ENCODE results near the gene IZUMO2. TPM values are rescaled to one million over a fixed set of nuclear protein-coding genes. Genes with fewer than 3 reads are reported as not detected.
A peak's percentile ranks its signal among the peaks of the same experiment; 100 is the strongest.
"Not testable (repeated sequence)": the region's sequence is repeated elsewhere in the genome, so short reads cannot be mapped to it uniquely, and the experiment has no call there.

IZUMO2 gene
- polyA plus RNA-seq, 1 of the 3 experiments (the other 2 are of a cell fraction), result not detected

DNA sequence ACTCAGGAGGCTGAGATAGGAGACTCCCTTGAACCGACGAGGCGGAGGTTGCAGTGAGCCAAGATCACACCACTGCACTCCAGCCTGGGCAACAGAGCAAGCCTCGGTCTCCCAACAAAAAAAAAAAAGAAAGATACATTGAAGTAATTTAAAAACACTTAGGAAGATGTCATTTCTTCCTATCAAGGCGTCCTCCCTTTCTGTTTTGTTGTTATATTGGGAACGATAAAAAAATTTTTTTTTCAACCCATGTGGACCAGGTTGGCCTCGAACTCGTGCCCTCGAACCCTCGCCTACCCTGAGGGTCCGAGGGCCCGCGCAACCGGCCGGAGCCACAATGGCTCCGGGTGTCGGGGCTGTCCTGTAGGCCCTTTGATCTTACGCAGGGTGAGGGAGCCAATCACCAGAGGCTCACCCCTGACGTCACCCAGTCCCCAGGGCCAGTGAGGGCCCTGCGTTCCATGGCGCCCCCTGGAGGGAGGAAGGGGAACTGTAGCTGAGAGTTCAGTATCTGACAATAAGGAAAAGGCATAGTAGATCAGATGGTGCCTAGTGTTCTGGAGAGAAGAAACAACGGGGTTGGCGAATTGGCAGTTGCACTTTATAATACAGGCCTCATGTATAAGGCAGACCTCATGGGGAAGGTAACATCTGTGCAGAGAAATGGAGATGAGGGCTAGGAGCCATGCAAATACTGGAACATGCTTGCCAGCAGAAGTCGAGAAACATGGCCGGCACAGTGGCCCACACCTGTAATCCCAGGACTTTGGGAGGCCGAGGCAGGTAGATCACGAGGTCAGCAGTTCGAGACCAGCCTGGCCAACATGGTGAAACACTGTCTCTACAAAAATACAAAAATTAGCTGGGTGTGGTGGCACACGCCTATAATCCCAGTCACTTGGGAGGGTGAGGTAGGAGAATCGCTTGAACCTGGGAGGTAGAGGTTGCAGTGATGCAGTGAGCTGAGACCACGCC, 29.3 kb downstream of the IZUMO2 start:
- H3K79me2 ChIP-seq (ENCODE audit: insufficient read depth); H3K9me2 ChIP-seq; H3K4me3 ChIP-seq (ENCODE audit: low read depth in 2 of 2, low read length in 1 of 2); H3K27ac ChIP-seq (ENCODE audit: low read depth in 2 of 2, low read length in 1 of 2); H3K4me1 ChIP-seq (ENCODE audit: control insufficient read depth in 1 of 2, insufficient read depth in 2 of 2, low read depth in 1 of 2, low read length in 1 of 2); H3K36me3 ChIP-seq (replicated peaks in 1 of 2; ENCODE audit: control insufficient read depth in 1 of 2, insufficient read depth in 2 of 2, low read length in 1 of 2); H2AFZ ChIP-seq (ENCODE audit: low read depth); CTCF ChIA-PET; H3K4me2 ChIP-seq; DNase-seq; H3F3A ChIP-seq (replicated peaks; ENCODE audit: insufficient read depth); H3K9ac ChIP-seq; H3K9me3 ChIP-seq; POLR2A ChIA-PET; H4K20me1 ChIP-seq (ENCODE audit: insufficient read depth): not testable (repeated sequence)
- WGBS (ENCODE audit: low lambda C conversion rate), result 35% methylated on average over 26 of the region's 31 CpGs
- TF ChIP-seq, protein P1, sequence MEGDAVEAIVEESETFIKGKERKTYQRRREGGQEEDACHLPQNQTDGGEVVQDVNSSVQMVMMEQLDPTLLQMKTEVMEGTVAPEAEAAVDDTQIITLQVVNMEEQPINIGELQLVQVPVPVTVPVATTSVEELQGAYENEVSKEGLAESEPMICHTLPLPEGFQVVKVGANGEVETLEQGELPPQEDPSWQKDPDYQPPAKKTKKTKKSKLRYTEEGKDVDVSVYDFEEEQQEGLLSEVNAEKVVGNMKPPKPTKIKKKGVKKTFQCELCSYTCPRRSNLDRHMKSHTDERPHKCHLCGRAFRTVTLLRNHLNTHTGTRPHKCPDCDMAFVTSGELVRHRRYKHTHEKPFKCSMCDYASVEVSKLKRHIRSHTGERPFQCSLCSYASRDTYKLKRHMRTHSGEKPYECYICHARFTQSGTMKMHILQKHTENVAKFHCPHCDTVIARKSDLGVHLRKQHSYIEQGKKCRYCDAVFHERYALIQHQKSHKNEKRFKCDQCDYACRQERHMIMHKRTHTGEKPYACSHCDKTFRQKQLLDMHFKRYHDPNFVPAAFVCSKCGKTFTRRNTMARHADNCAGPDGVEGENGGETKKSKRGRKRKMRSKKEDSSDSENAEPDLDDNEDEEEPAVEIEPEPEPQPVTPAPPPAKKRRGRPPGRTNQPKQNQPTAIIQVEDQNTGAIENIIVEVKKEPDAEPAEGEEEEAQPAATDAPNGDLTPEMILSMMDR (IDR thresholded peaks at IDR 0.05), result peak; percentile 54; the same call in 1 of the 2 replicates
- H3K27me3 ChIP-seq (ENCODE audit: insufficient read depth), result peaks cover 26% of the 10 kb centered on the region

DNA sequence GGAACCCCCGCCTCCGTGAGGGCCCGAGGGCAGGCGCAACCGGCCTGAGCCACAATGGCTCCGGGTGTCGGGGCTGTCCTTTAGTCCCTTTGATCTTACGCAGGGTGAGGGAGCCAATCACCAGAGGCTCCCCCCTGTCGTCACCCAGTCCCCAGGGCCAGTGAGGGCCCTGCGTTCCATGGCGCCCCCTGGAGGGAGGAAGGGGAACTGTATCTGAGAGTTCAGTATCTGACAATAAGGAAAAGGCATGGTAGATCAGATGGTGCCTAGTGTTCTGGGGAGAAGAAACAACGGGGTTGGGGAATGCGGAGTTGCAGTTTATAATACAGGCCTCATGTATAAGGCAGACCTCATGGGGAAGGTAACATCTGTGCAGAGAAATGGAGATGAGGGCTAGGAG, 59.1 kb downstream of the IZUMO2 start:
- no CpG with 5 or more reads among the region's 13 CpGs for WGBS (ENCODE audit: low lambda C conversion rate)
- H3K36me3 ChIP-seq (replicated peaks in 1 of 2; ENCODE audit: control insufficient read depth in 1 of 2, insufficient read depth in 2 of 2, low read length in 1 of 2); H2AFZ ChIP-seq (ENCODE audit: low read depth); H3K9me2 ChIP-seq; DNase-seq; H4K20me1 ChIP-seq (ENCODE audit: insufficient read depth); H3K9ac ChIP-seq; H3K4me1 ChIP-seq (ENCODE audit: control insufficient read depth in 1 of 2, insufficient read depth in 2 of 2, low read depth in 1 of 2, low read length in 1 of 2); H3K27me3 ChIP-seq (ENCODE audit: insufficient read depth); H3F3A ChIP-seq (replicated peaks; ENCODE audit: insufficient read depth); H3K79me2 ChIP-seq (ENCODE audit: insufficient read depth); CTCF ChIA-PET; H3K9me3 ChIP-seq; H3K4me3 ChIP-seq (ENCODE audit: low read depth in 2 of 2, low read length in 1 of 2); H3K27ac ChIP-seq (ENCODE audit: low read depth in 2 of 2, low read length in 1 of 2); H3K4me2 ChIP-seq; POLR2A ChIA-PET: not testable (repeated sequence)

DNA sequence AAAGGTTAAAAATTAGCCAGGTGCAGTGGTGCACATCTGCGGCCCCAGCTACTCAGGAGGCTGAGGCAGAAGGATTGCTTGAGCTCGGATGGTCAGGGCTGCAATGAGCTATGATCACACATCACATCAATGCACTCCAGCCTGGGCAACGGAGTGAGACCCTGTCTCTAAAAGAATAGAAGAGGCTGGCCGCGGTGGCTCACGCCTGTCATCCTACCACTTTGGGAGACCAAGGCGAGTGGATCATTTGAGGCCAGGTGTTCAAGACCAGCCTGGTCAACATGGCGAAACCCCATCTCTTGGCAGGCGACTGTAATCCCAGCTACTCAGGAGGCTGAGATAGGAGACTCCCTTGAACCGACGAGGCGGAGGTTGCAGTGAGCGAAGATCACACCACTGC, 59.7 kb downstream of the IZUMO2 start:
- POLR2A ChIA-PET; H3K27ac ChIP-seq (ENCODE audit: low read depth in 2 of 2, low read length in 1 of 2); H3K9me2 ChIP-seq; H3K4me1 ChIP-seq (ENCODE audit: control insufficient read depth in 1 of 2, insufficient read depth in 2 of 2, low read depth in 1 of 2, low read length in 1 of 2); DNase-seq; H3K79me2 ChIP-seq (ENCODE audit: insufficient read depth); H3K9me3 ChIP-seq; H3F3A ChIP-seq (replicated peaks; ENCODE audit: insufficient read depth); H3K4me3 ChIP-seq (ENCODE audit: low read depth in 2 of 2, low read length in 1 of 2); CTCF ChIA-PET; H2AFZ ChIP-seq (ENCODE audit: low read depth); H3K9ac ChIP-seq; H4K20me1 ChIP-seq (ENCODE audit: insufficient read depth); H3K36me3 ChIP-seq (replicated peaks in 1 of 2; ENCODE audit: control insufficient read depth in 1 of 2, insufficient read depth in 2 of 2, low read length in 1 of 2); H3K4me2 ChIP-seq: not testable (repeated sequence)
- no CpG with 5 or more reads among the region's 13 CpGs for WGBS (ENCODE audit: low lambda C conversion rate)
- peaks cover 13% of the 10 kb centered on the region; the same call in 1 of the 2 replicates for H3K27me3 ChIP-seq (ENCODE audit: insufficient read depth)

Other genes starting within 250 kb of the IZUMO2 start
- 11.1 and 11.7 TPM in 2 replicates for gene ATF5, start 234.1 kb downstream of the IZUMO2 start, polyA plus RNA-seq (2012; rRNA removed)
- gene NUP62, start 233.8 kb downstream of the IZUMO2 start, polyA plus RNA-seq (2012; rRNA removed), result 14.6 and 16.2 TPM in 2 replicates
- gene SIGLEC11, start 202.1 kb downstream of the IZUMO2 start, polyA plus RNA-seq (2012; rRNA removed), result not detected in 2 replicates
- gene VRK3, start 137.9 kb downstream of the IZUMO2 start, polyA plus RNA-seq (2012; rRNA removed), result 30.3 and 33.5 TPM in 2 replicates
- gene ZNF473, start 137.3 kb downstream of the IZUMO2 start, polyA plus RNA-seq (2012; rRNA removed), result 5.4 and 5.9 TPM in 2 replicates
- 0.02 TPM in 1 of 2 replicates, not detected in the other for gene MYH14, start 40.3 kb upstream of the IZUMO2 start, polyA plus RNA-seq (2012; rRNA removed)
- 0.26 and 0.30 TPM in 2 replicates for gene KCNC3, start 166.1 kb upstream of the IZUMO2 start, polyA plus RNA-seq (2012; rRNA removed)
- 0.43 and 0.76 TPM in 2 replicates for gene NAPSA, start 202.4 kb upstream of the IZUMO2 start, polyA plus RNA-seq (2012; rRNA removed)
- 72.8 and 108 TPM in 2 replicates for gene NR1H2, start 213.2 kb upstream of the IZUMO2 start, polyA plus RNA-seq (2012; rRNA removed)
- 28.6 and 33.6 TPM in 2 replicates for gene POLD1, start 221.1 kb upstream of the IZUMO2 start, polyA plus RNA-seq (2012; rRNA removed)

All from SK-N-SH (cell line).